ENCODE measurements around the gene GFPT1. TPM values are rescaled to one million over a fixed set of nuclear protein-coding genes. Genes with fewer than 3 reads are reported as not detected.

GFPT1 gene
- total RNA-seq, 2 donors from 2014 or later, result 218 to 289 TPM

DNA sequence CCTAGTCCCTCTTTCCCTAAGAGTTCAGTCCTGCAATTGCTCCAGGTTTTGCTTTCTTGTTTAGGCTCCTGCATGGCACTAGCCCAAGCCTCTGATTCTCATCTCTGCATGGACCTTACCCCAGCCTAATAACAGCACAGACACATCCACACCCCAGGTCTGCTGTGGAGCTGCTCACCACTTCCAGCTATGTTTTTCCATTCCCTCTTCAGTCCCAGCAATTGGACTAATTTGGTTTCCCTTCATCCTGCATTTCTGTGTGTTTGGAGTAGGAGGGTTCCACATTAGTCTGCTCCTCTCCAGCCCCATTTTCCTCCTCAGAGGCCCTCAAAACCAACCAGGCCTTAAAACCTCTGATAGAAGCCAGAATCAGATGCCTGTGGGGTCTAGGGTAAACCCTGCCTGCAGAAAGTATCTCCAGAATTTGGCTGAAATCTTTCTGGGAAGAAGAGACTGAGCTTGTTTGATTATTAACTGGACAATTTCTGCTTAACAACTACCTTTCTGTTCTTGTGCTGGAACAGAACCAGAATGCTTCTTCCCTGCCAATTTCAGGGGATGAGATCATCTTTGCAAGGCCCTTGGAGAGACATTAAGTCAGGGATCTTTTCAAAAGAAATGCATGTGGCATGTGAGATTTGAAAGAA lies 95.9 kb downstream of the GFPT1 start:
- Histone ChIP-seq H3K27ac (no peak overlapping the region), H3K4me1 (no peaks in the 10 kb centered on the region), H3K4me3 (no peak overlapping the region), H3K9ac (ENCODE audit: low read depth in 2 of 2, low read length in 2 of 2) (no peak overlapping the region), H3K9me3 (no peaks in the 10 kb centered on the region), H3K27me3 (no peaks in the 10 kb centered on the region), H3K36me3 (no peaks in the 10 kb centered on the region)
- DNase-seq, result no peak
- intact Hi-C loops (cut with DNase I), result no loop called here
- TF ChIP-seq CTCF (IDR thresholded peaks at IDR 0.05), result no peak

DNA sequence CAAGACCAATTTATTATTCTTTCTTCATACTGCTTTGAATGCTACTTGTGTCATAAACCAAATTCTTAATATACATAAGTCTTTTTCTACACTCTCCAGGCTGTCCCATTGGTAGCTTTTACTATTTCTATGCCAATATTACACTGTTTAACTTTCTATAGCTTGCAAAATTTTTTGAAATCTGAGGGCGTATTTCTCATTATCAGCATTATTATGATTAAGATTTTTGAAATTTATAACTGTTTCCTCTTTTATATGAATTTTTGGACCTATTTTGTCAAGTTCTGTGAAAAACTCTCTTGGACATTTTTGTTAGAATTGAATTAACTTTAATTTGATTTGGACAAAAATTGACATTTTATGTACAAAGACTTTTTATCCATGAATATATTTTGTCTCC lies 98.6 kb downstream of the GFPT1 start:
- H3K27me3 ChIP-seq, result no peaks in the 10 kb centered on the region
- H3K4me1 ChIP-seq, result no peaks in the 10 kb centered on the region
- no peak overlapping the region for H3K4me3 ChIP-seq
- H3K9ac ChIP-seq (ENCODE audit: low read depth in 2 of 2, low read length in 2 of 2), result no peak overlapping the region
- intact Hi-C loops (cut with DNase I), result no loop called here
- H3K27ac ChIP-seq, result no peak overlapping the region
- no peak for DNase-seq
- TF ChIP-seq CTCF (IDR thresholded peaks at IDR 0.05), result no peak
- no peaks in the 10 kb centered on the region for H3K36me3 ChIP-seq
- no peaks in the 10 kb centered on the region for H3K9me3 ChIP-seq

DNA sequence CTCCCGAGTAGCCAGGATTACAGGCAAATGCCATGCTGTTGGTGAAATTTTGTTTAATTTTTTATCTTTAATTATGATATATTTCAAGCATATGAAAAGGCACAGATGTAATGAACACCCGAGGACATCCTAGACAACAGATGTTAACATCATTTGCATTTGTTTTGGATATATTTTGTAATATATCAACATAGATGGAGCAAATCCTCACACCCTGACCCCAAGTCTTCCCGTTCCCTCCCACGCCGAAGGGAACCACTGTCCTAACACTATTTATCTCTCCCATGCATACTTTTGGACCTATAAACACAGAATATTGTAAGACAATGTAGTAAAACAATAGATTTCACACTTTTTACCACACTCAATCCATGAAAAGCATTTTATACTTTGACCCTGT lies 99.5 kb downstream of the GFPT1 start:
- no peak overlapping the region for H3K9ac ChIP-seq (ENCODE audit: low read depth in 2 of 2, low read length in 2 of 2)

GRCh38 chr2:69285379-69285894 lies 101.6 kb downstream of the GFPT1 start:
- no peak for DNase-seq
- Histone ChIP-seq H3K4me3 (no peak overlapping the region), H3K4me1 (no peaks in the 10 kb centered on the region), H3K27ac (no peak overlapping the region), H3K27me3 (no peaks in the 10 kb centered on the region), H3K9me3 (no peaks in the 10 kb centered on the region), H3K36me3 (no peaks in the 10 kb centered on the region), H3K9ac (ENCODE audit: low read depth in 2 of 2, low read length in 2 of 2) (no peak overlapping the region)
- intact Hi-C loops (cut with DNase I), result no loop called here
- TF ChIP-seq CTCF (IDR thresholded peaks at IDR 0.05), result no peak

More for the DNA sequence above, 99.5 kb downstream of the GFPT1 start:
- intact Hi-C loops (cut with DNase I), result no loop called here
- DNase-seq, result no peak
- Histone ChIP-seq H3K27me3 (no peaks in the 10 kb centered on the region), H3K4me1 (no peaks in the 10 kb centered on the region), H3K36me3 (no peaks in the 10 kb centered on the region), H3K27ac (no peak overlapping the region), H3K9me3 (no peaks in the 10 kb centered on the region), H3K4me3 (no peak overlapping the region)
- TF ChIP-seq CTCF (IDR thresholded peaks at IDR 0.05), result no peak

DNA sequence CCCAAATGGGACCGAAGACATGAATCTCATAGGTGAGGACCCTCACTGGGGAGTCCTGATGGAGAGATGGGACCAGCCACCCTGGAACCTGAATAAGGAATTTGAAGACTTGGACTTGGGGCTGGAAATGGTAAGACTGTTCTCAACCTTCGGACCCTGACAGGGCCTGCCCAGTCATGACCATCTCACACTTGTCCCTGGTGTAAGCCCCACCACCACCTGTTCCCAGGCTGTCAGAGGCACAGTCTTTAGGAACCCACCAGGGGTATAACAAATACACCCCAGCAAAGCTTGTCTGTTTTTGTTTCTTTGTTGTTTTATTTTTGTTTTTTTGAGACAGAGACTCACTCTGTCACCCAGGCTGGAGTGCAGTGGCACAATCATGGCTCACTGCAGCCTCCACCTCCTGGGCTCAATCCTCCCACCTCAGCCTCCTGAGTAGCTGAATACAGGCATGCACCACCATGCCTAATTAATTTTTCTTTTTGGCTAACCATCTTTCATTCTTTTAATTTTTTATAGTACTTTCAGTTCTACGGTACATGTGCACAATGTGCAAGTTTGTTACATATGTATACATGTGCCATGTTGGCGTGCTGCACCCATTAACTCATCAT lies 106.1 kb downstream of the GFPT1 start:
- no peak for TF ChIP-seq CTCF (IDR thresholded peaks at IDR 0.05)

More for the DNA sequence above, 106.1 kb downstream of the GFPT1 start:
- intact Hi-C loops (cut with DNase I), result no loop called here
- no peaks in the 10 kb centered on the region for H3K4me1 ChIP-seq
- no peaks in the 10 kb centered on the region for H3K27me3 ChIP-seq
- no peak overlapping the region for H3K4me3 ChIP-seq
- DNase-seq, result no peak
- H3K27ac ChIP-seq, result no peak overlapping the region
- no peaks in the 10 kb centered on the region for H3K36me3 ChIP-seq
- H3K9ac ChIP-seq (ENCODE audit: low read depth in 2 of 2, low read length in 2 of 2), result no peak overlapping the region
- H3K9me3 ChIP-seq, result no peaks in the 10 kb centered on the region
